ENCODE measurements around the gene BAIAP2. TPM values are rescaled to one million over a fixed set of nuclear protein-coding genes. Genes with fewer than 3 reads are reported as not detected.

BAIAP2 gene
- total RNA-seq, 1 donor from 2014 or later: 51.4 TPM

DNA sequence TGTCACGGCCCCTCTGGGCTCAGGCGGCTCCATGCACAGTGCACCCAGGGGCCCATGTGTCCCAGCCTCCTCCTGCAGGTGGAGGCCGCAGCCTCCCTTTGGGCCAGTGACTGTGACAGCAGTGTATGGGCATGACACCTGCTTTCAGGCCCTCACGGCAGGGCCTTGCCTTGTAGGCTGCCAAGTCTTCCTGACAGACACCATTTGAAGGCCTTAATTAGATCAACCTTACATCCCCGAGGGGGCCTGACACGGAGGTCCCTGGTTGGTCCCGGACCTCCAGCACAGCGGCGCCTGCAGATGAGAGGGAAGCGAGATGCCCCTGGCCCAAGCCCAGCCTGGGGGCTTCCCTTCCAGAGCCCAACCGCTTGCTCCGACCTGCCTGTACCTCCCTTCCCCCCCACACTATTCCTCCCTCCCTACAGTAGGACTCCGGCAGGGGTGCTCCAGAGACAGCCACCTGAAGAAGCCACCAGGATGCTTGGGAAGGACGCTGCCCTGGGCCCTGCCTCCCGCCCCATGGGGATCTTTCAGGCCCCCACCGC is 31.9 kb downstream of the BAIAP2 start:
- peaks cover 68% of the 10 kb centered on the region for H4K20me1 ChIP-seq (ENCODE audit: insufficient read depth, low read length)
- peaks cover 37% of the 10 kb centered on the region for H3K4me1 ChIP-seq (ENCODE audit: insufficient read depth, low read length)
- no peak overlapping the region for H3K9ac ChIP-seq (ENCODE audit: low read length)
- no peak overlapping the region for H3K4me3 Mint-ChIP-seq (ENCODE audit: unreplicated experiment)
- H3K79me2 ChIP-seq (ENCODE audit: insufficient read depth, low read length): peaks cover 41% of the 10 kb centered on the region
- no peaks in the 10 kb centered on the region for H3K36me3 ChIP-seq (ENCODE audit: insufficient read depth, low read length)
- FAIRE-seq (no peak), DNase-seq (ENCODE audit: low read depth) (no peak)
- no peaks in the 10 kb centered on the region for H3K9me3 Mint-ChIP-seq (ENCODE audit: unreplicated experiment)
- no peaks in the 10 kb centered on the region for H3K27me3 Mint-ChIP-seq (ENCODE audit: low read depth, unreplicated experiment)
- no peak overlapping the region for H2AFZ ChIP-seq (ENCODE audit: low read depth, low read length)
- H3K9me3 ChIP-seq (ENCODE audit: insufficient read depth, low read depth, low read length): no peaks in the 10 kb centered on the region
- peaks cover 9% of the 10 kb centered on the region for H3K36me3 Mint-ChIP-seq (ENCODE audit: low read depth, unreplicated experiment)
- no peak overlapping the region for H3K27ac Mint-ChIP-seq (ENCODE audit: unreplicated experiment)
- H3K4me3 ChIP-seq (ENCODE audit: insufficient read depth, low read depth, low read length): no peak overlapping the region
- no peak overlapping the region for H3K27ac ChIP-seq (ENCODE audit: low read depth, low read length)
- H3K27me3 ChIP-seq (ENCODE audit: insufficient read depth, low read length): no peaks in the 10 kb centered on the region
- TF ChIP-seq, protein P1, sequence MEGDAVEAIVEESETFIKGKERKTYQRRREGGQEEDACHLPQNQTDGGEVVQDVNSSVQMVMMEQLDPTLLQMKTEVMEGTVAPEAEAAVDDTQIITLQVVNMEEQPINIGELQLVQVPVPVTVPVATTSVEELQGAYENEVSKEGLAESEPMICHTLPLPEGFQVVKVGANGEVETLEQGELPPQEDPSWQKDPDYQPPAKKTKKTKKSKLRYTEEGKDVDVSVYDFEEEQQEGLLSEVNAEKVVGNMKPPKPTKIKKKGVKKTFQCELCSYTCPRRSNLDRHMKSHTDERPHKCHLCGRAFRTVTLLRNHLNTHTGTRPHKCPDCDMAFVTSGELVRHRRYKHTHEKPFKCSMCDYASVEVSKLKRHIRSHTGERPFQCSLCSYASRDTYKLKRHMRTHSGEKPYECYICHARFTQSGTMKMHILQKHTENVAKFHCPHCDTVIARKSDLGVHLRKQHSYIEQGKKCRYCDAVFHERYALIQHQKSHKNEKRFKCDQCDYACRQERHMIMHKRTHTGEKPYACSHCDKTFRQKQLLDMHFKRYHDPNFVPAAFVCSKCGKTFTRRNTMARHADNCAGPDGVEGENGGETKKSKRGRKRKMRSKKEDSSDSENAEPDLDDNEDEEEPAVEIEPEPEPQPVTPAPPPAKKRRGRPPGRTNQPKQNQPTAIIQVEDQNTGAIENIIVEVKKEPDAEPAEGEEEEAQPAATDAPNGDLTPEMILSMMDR (IDR thresholded peaks at IDR 0.05; ENCODE audit: insufficient read depth, low read depth, low read length): no peak
- TF ChIP-seq EZH2 (IDR thresholded peaks at IDR 0.05; ENCODE audit: insufficient read depth, low read length): no peak
- peaks cover 29% of the 10 kb centered on the region for H3K4me1 Mint-ChIP-seq (ENCODE audit: low read depth, unreplicated experiment)
- no peak overlapping the region for H3K4me2 ChIP-seq (ENCODE audit: low read length)

DNA sequence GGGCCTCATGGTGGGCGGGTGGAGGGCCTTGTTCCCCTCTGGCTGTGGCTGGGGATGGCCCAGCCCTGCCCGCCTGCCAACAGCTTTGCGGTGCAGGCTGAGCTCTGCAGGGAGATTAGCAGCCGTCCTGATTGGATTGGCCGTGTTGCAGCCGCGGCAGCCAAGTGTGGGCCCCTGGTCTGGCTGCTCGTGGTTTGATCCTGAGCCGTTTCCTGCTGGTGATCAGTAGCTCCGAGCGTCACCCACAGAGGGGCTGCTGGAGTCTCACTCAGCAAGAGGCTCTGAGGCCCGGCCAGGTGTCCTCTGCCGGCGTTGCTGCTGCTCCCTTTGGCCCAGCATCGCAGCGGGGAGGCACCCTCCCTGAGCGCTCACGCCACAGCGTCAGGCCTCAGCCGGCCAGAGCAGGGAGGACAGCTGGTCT is 32.5 kb downstream of the BAIAP2 start:
- Mint-ChIP-seq H3K27ac (ENCODE audit: unreplicated experiment) (no peak overlapping the region), H3K36me3 (ENCODE audit: low read depth, unreplicated experiment) (peaks cover 10% of the 10 kb centered on the region), H3K4me3 (ENCODE audit: unreplicated experiment) (no peak overlapping the region), H3K4me1 (ENCODE audit: low read depth, unreplicated experiment) (peaks cover 29% of the 10 kb centered on the region), H3K27me3 (ENCODE audit: low read depth, unreplicated experiment) (no peaks in the 10 kb centered on the region), H3K9me3 (ENCODE audit: unreplicated experiment) (no peaks in the 10 kb centered on the region)
- no peak for FAIRE-seq
- H3K4me3 ChIP-seq (ENCODE audit: insufficient read depth, low read depth, low read length): no peak overlapping the region
- H3K4me1 ChIP-seq (ENCODE audit: insufficient read depth, low read length): peaks cover 38% of the 10 kb centered on the region
- no peaks in the 10 kb centered on the region for H3K36me3 ChIP-seq (ENCODE audit: insufficient read depth, low read length)
- H3K9me3 ChIP-seq (ENCODE audit: insufficient read depth, low read depth, low read length): no peaks in the 10 kb centered on the region
- H3K27ac ChIP-seq (ENCODE audit: low read depth, low read length): no peak overlapping the region
- no peaks in the 10 kb centered on the region for H3K27me3 ChIP-seq (ENCODE audit: insufficient read depth, low read length)
- H3K9ac ChIP-seq (ENCODE audit: low read length): no peak overlapping the region
- H3K79me2 ChIP-seq (ENCODE audit: insufficient read depth, low read length): peaks cover 41% of the 10 kb centered on the region
- H3K4me2 ChIP-seq (ENCODE audit: low read length): no peak overlapping the region
- no peak for TF ChIP-seq EZH2 (IDR thresholded peaks at IDR 0.05; ENCODE audit: insufficient read depth, low read length)
- TF ChIP-seq, protein P1 (IDR thresholded peaks at IDR 0.05; ENCODE audit: insufficient read depth, low read depth, low read length): no peak
- H4K20me1 ChIP-seq (ENCODE audit: insufficient read depth, low read length): peaks cover 72% of the 10 kb centered on the region
- no peak for DNase-seq (ENCODE audit: low read depth)
- no peak overlapping the region for H2AFZ ChIP-seq (ENCODE audit: low read depth, low read length)

DNA sequence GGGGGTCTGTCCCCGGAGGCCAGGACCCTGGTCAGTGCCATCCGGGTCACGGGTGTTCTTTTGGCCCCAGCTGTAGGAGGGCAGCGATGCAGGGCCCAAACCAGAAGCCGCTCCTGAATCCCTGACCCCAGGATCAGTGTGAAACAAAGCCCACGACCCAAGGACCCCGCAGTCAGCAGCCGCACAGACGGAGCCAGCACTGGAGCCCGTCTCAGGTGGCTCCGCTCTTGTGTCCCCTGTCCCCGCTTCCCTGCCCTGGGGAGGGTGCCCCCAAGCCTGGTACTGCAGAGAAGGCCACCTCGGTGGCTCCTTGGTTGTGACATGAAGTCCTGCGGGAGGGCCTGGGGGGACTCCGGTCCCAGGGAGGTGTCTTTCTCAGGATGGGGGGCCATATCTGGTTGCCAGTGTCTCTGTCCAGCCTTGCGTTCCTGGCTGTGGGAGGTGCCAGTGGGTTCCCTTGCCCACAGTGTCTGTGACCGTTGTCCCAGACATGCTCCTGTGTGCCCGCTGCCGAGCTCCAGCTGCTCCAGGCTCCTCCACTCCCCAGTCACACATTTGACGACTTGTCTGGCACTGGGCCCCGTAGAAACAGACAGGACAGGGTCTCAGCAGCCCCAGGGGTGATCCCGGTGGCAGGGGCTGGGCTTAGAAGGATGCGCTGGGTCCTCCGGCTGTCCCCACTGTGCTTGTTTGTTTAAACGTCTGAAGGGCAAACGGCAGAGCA is 33.6 kb downstream of the BAIAP2 start:
- H3K36me3 Mint-ChIP-seq (ENCODE audit: low read depth, unreplicated experiment): peaks cover 9% of the 10 kb centered on the region
- H4K20me1 ChIP-seq (ENCODE audit: insufficient read depth, low read length): peaks cover 83% of the 10 kb centered on the region

More for the DNA sequence above, 33.6 kb downstream of the BAIAP2 start:
- Histone ChIP-seq H3K79me2 (ENCODE audit: insufficient read depth, low read length) (peaks cover 40% of the 10 kb centered on the region), H2AFZ (ENCODE audit: low read depth, low read length) (no peak overlapping the region), H3K27ac (ENCODE audit: low read depth, low read length) (no peak overlapping the region), H3K4me1 (ENCODE audit: insufficient read depth, low read length) (peaks cover 29% of the 10 kb centered on the region), H3K36me3 (ENCODE audit: insufficient read depth, low read length) (no peaks in the 10 kb centered on the region), H3K27me3 (ENCODE audit: insufficient read depth, low read length) (no peaks in the 10 kb centered on the region), H3K9ac (ENCODE audit: low read length) (no peak overlapping the region), H3K9me3 (ENCODE audit: insufficient read depth, low read depth, low read length) (no peaks in the 10 kb centered on the region), H3K4me2 (ENCODE audit: low read length) (no peak overlapping the region), H3K4me3 (ENCODE audit: insufficient read depth, low read depth, low read length) (no peak overlapping the region)
- Mint-ChIP-seq H3K4me3 (ENCODE audit: unreplicated experiment) (no peak overlapping the region), H3K27ac (ENCODE audit: unreplicated experiment) (no peak overlapping the region), H3K27me3 (ENCODE audit: low read depth, unreplicated experiment) (no peaks in the 10 kb centered on the region), H3K4me1 (ENCODE audit: low read depth, unreplicated experiment) (peaks cover 25% of the 10 kb centered on the region), H3K9me3 (ENCODE audit: unreplicated experiment) (no peaks in the 10 kb centered on the region)
- FAIRE-seq (no peak), DNase-seq (ENCODE audit: low read depth) (no peak)
- TF ChIP-seq, protein P1 (IDR thresholded peaks at IDR 0.05; ENCODE audit: insufficient read depth, low read depth, low read length): no peak
- TF ChIP-seq EZH2 (IDR thresholded peaks at IDR 0.05; ENCODE audit: insufficient read depth, low read length): no peak
